Measurements from ENCODE around the gene TPSG1. TPM values are rescaled to one million over a fixed set of nuclear protein-coding genes. Genes with fewer than 3 reads are reported as not detected.

TPSG1 gene
- total RNA-seq, 1 experiment from 2014 or later: not detected

DNA sequence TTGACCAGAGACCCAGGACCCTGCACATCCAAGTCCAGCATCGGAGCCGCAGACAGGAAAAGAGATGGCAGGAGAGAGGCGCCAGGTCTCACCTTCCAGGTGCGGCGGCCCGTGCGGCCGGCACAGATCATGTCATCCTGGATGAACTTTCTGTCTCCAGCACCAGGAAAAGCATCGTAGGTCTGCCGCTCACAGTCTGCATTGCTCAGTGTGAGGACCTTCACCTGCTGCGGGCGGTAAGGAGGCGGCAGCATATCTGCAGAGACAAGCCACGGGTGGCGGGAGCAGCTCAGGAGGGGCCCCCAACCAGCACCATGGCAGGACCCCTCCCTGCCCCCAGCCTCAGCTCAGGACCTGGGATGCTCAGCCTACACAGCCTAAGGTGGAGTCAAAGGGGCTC, 48.7 kb upstream of the TPSG1 start:
- ChIA-PET POLR2A (no interaction called here), RAD21 (ENCODE audit: low non-redundant PET in 1 of 2, low total read pairs in 2 of 2, uncharacterized antibody in 2 of 2, unreplicated experiment in 2 of 2) (no interaction called here), CTCF (no interaction called here)
- no peak for TF ChIP-seq CBX3 (IDR thresholded peaks at IDR 0.05; ENCODE audit: low read depth)
- TF ChIP-seq, protein P1, sequence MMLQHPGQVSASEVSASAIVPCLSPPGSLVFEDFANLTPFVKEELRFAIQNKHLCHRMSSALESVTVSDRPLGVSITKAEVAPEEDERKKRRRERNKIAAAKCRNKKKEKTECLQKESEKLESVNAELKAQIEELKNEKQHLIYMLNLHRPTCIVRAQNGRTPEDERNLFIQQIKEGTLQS (IDR thresholded peaks at IDR 0.05): no peak
- TF ChIP-seq, protein P2, sequence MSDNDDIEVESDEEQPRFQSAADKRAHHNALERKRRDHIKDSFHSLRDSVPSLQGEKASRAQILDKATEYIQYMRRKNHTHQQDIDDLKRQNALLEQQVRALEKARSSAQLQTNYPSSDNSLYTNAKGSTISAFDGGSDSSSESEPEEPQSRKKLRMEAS (IDR thresholded peaks at IDR 0.05): no peak
- no peak for TF ChIP-seq POLR2AphosphoS5 (IDR thresholded peaks at IDR 0.05; ENCODE audit: low read depth, low read length)
- no peak for TF ChIP-seq ZNF274 (IDR thresholded peaks at IDR 0.05; ENCODE audit: low read depth, low read length)
- TF ChIP-seq, protein P3, sequence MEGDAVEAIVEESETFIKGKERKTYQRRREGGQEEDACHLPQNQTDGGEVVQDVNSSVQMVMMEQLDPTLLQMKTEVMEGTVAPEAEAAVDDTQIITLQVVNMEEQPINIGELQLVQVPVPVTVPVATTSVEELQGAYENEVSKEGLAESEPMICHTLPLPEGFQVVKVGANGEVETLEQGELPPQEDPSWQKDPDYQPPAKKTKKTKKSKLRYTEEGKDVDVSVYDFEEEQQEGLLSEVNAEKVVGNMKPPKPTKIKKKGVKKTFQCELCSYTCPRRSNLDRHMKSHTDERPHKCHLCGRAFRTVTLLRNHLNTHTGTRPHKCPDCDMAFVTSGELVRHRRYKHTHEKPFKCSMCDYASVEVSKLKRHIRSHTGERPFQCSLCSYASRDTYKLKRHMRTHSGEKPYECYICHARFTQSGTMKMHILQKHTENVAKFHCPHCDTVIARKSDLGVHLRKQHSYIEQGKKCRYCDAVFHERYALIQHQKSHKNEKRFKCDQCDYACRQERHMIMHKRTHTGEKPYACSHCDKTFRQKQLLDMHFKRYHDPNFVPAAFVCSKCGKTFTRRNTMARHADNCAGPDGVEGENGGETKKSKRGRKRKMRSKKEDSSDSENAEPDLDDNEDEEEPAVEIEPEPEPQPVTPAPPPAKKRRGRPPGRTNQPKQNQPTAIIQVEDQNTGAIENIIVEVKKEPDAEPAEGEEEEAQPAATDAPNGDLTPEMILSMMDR (IDR thresholded peaks at IDR 0.05 in 2 of 3, conservative IDR thresholded peaks at IDR 0.05 in 1 of 3; ENCODE audit: borderline replicate concordance in 1 of 3, insufficient read depth in 1 of 3, low read depth in 2 of 3, low read length in 2 of 3): no peak
- no peak for TF ChIP-seq POLR2A (IDR thresholded peaks at IDR 0.05; ENCODE audit: borderline replicate concordance, extremely low read depth, insufficient read depth, insufficient read length)
- no peak for TF ChIP-seq YY1 (IDR thresholded peaks at IDR 0.05; ENCODE audit: extremely low read depth, insufficient replicate concordance, low read depth, low read length)
- no peak for TF ChIP-seq EGR1 (IDR thresholded peaks at IDR 0.05; ENCODE audit: low read depth)
- TF ChIP-seq EZH2phosphoT487 (IDR thresholded peaks at IDR 0.05; ENCODE audit: borderline replicate concordance): no peak
- no peak for TF ChIP-seq RAD21 (IDR thresholded peaks at IDR 0.05; ENCODE audit: low read depth)
- no peak for TF ChIP-seq SP1 (IDR thresholded peaks at IDR 0.05; ENCODE audit: low read depth)
- TF ChIP-seq, protein P4, sequence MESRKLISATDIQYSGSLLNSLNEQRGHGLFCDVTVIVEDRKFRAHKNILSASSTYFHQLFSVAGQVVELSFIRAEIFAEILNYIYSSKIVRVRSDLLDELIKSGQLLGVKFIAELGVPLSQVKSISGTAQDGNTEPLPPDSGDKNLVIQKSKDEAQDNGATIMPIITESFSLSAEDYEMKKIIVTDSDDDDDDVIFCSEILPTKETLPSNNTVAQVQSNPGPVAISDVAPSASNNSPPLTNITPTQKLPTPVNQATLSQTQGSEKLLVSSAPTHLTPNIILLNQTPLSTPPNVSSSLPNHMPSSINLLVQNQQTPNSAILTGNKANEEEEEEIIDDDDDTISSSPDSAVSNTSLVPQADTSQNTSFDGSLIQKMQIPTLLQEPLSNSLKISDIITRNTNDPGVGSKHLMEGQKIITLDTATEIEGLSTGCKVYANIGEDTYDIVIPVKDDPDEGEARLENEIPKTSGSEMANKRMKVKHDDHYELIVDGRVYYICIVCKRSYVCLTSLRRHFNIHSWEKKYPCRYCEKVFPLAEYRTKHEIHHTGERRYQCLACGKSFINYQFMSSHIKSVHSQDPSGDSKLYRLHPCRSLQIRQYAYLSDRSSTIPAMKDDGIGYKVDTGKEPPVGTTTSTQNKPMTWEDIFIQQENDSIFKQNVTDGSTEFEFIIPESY (IDR thresholded peaks at IDR 0.05; ENCODE audit: extremely low read depth, insufficient replicate concordance, low read length): no peak
- Histone ChIP-seq H4K20me1 (ENCODE audit: insufficient read depth) (no peaks in the 10 kb centered on the region), H3K79me2 (ENCODE audit: insufficient read depth, low read length) (no peaks in the 10 kb centered on the region), H3K4me3 (replicated peaks in 1 of 2; ENCODE audit: low read depth in 1 of 2, low read length in 2 of 2) (no peak overlapping the region), H3K9me2 (ENCODE audit: insufficient read depth) (no peaks in the 10 kb centered on the region), H3K4me2 (ENCODE audit: low read length) (no peak overlapping the region), H3K4me1 (ENCODE audit: control insufficient read depth in 1 of 2, insufficient read depth in 2 of 2, low read length in 2 of 2) (peaks cover 3 to 4% of the 10 kb centered on the region in 2 experiments; a peak in 3 of 4 replicates), H2AFZ (ENCODE audit: low read depth, low read length, poor library complexity, severe bottlenecking) (no peak overlapping the region), H3K27me3 (ENCODE audit: insufficient read depth, low read length) (no peaks in the 10 kb centered on the region), H3K27ac (ENCODE audit: low read depth, low read length) (no peak overlapping the region), H3K36me3 (ENCODE audit: control insufficient read depth in 1 of 2, insufficient read depth in 2 of 2, low read length in 2 of 2) (no peaks in the 10 kb centered on the region), H3K9ac (ENCODE audit: low read length) (no peak overlapping the region), H3K9me3 (ENCODE audit: control insufficient read depth in 1 of 2, insufficient read depth in 1 of 2, low read depth in 1 of 2, low read length in 2 of 2) (no peaks in the 10 kb centered on the region)
- no peak for ATAC-seq
- no TSS peak for BruUV-seq (replicated peaks)
- no peak for DNase-seq (ENCODE audit: low read depth, low spot score)
- intact Hi-C loops (cut with micrococcal nuclease): no loop called here
